Liver (tissue), 9 donors: ENCODE measurements around the gene ABLIM3. TPM values are rescaled to one million over a fixed set of nuclear protein-coding genes. Genes with fewer than 3 reads are reported as not detected.
A peak's percentile ranks its signal among the peaks of the same experiment; 100 is the strongest.

Experiments used
- DNase-seq: peaks from one replicate; pipeline ENCODE4 v3.0.0-alpha.2; 2017; ENCODE audit warnings: low spot score
- H3K27ac ChIP-seq, 2 donors: one replicate each; pipeline ENCODE4 v1.7.0; 2013; ENCODE audit warnings: inconsistent platforms in 2 of 2, low read length in 2 of 2, control low read depth in 1 of 2, low read depth in 1 of 2, mild to moderate bottlenecking in 1 of 2
- H3K27me3 ChIP-seq, 4 donors: one replicate each; pipeline versions ENCODE4 v1.6.1 to v1.7.0; 2013; ENCODE audit warnings: low read length in 3 of 4, inconsistent platforms in 1 of 4, mild to moderate bottlenecking in 1 of 4, moderate library complexity in 1 of 4; ENCODE audit not compliant: control insufficient read depth in 4 of 4, insufficient read depth in 4 of 4
- H3K36me3 ChIP-seq, 4 donors: one replicate each; pipeline versions ENCODE4 v1.6.1 to v1.7.0; 2013; ENCODE audit warnings: low read length in 3 of 4, mild to moderate bottlenecking in 3 of 4, low read depth in 1 of 4, moderate library complexity in 1 of 4; ENCODE audit not compliant: control insufficient read depth in 4 of 4, insufficient read depth in 3 of 4
- H3K4me1 ChIP-seq, 4 donors: one replicate each; pipeline versions ENCODE4 v1.6.1 to v1.7.0; 2013; ENCODE audit warnings: low read length in 3 of 4, mild to moderate bottlenecking in 3 of 4, moderate library complexity in 1 of 4; ENCODE audit not compliant: control insufficient read depth in 4 of 4, insufficient read depth in 4 of 4
- H3K4me3 ChIP-seq, 3 donors: one replicate each; pipeline versions ENCODE4 v1.6.1 to v1.7.0; 2013; ENCODE audit warnings: low read length in 3 of 3, control low read depth in 1 of 3, low read depth in 1 of 3, mild to moderate bottlenecking in 1 of 3
- H3K9ac ChIP-seq, 2 donors: one replicate each; pipeline ENCODE4 v1.7.0; 2013; ENCODE audit warnings: low read length in 2 of 2, mild to moderate bottlenecking in 2 of 2, moderate library complexity in 2 of 2, control low read depth in 1 of 2, low read depth in 1 of 2
- H3K9me3 ChIP-seq, 4 donors: one replicate each; pipeline versions ENCODE4 v1.6.1 to v1.7.0; 2013; ENCODE audit warnings: low read length in 3 of 4; ENCODE audit not compliant: control insufficient read depth in 4 of 4
- ATF3 ChIP-seq: IDR thresholded peaks from 2 replicates; pipeline ENCODE4 v1.6.1; 2016; ENCODE audit warnings: antibody characterized with exemption
- CTCF ChIP-seq: fragments of 150-350 bp; IDR thresholded peaks from 2 replicates; pipeline ENCODE4 v1.5.1; 2017; ENCODE audit warnings: improper control_type of control experiment, low read depth, low read length; ENCODE audit not compliant: missing input control
- EGR1 ChIP-seq, 2 donors: IDR thresholded peaks; 2 replicates each; pipeline ENCODE4 v1.6.1; 2016 to 2018; ENCODE audit warnings: antibody characterized with exemption in 2 of 2, low read depth in 2 of 2
- FOXA1 ChIP-seq: IDR thresholded peaks from 2 replicates; pipeline ENCODE4 v1.6.1; 2016; ENCODE audit warnings: antibody characterized with exemption
- FOXA2 ChIP-seq: IDR thresholded peaks from 2 replicates; pipeline ENCODE4 v1.6.1; 2016; ENCODE audit warnings: antibody characterized with exemption
- GABPA ChIP-seq, 2 donors: IDR thresholded peaks in 1 of 2; conservative IDR thresholded peaks in 1 of 2; 2 replicates each; pipeline ENCODE4 v1.6.1; 2016; ENCODE audit warnings: antibody characterized with exemption in 2 of 2, mild to moderate bottlenecking in 1 of 2, moderate library complexity in 1 of 2
- HNF4A ChIP-seq, 2 donors: conservative IDR thresholded peaks; 2 replicates each; pipeline ENCODE4 v1.6.1; 2016; ENCODE audit warnings: antibody characterized with exemption in 2 of 2, mild to moderate bottlenecking in 2 of 2
- HNF4G ChIP-seq: IDR thresholded peaks from 2 replicates; pipeline ENCODE4 v1.6.1; 2016; ENCODE audit warnings: antibody characterized with exemption
- JUND ChIP-seq, 2 donors: IDR thresholded peaks; 2 replicates each; pipeline ENCODE4 v1.6.1; 2016; ENCODE audit warnings: antibody characterized with exemption in 2 of 2
- MAX ChIP-seq: IDR thresholded peaks from 2 replicates; pipeline ENCODE4 v1.6.1; 2016; ENCODE audit warnings: antibody characterized with exemption
- NR2F2 ChIP-seq: IDR thresholded peaks from 2 replicates; pipeline ENCODE4 v1.6.1; 2016; ENCODE audit warnings: antibody characterized with exemption
- RAD21 ChIP-seq, 2 donors: IDR thresholded peaks; 2 replicates each; pipeline ENCODE4 v1.6.1; 2016; ENCODE audit warnings: antibody characterized with exemption in 2 of 2, mild to moderate bottlenecking in 2 of 2
- REST ChIP-seq: IDR thresholded peaks from 2 replicates; pipeline ENCODE4 v1.6.1; 2016; ENCODE audit warnings: antibody characterized with exemption, mild to moderate bottlenecking
- RXRA ChIP-seq, 2 donors: IDR thresholded peaks; 2 replicates each; pipeline ENCODE4 v1.6.1; 2017 to 2018; ENCODE audit warnings: antibody characterized with exemption in 2 of 2, mild to moderate bottlenecking in 1 of 2
- TAF1 ChIP-seq: conservative IDR thresholded peaks from 2 replicates; pipeline ENCODE4 v1.6.1; 2016; ENCODE audit warnings: antibody characterized with exemption, mild to moderate bottlenecking
- YY1 ChIP-seq: IDR thresholded peaks from 2 replicates; pipeline ENCODE4 v1.6.1; 2016; ENCODE audit warnings: antibody characterized with exemption, mild to moderate bottlenecking
- WGBS: extraction: QIAGEN DNeasy Blood & Tissue Kit; methylation state at CpG from one replicate; pipeline ENCODE4 v1.1.7; 2013; 5-methylcytosine and 5-hydroxymethylcytosine counted together
- polyA plus RNA-seq, 2 donors: library from polyadenylated mRNA; stranded (reverse) in 1 of 2; unstranded in 1 of 2; fragments of 200-250 nt in 1 of 2; fragments of >200 nt in 1 of 2; fragmentation: Nextera tagmentation in 1 of 2; extraction: Ambion mirVana in 1 of 2; gene quantifications; one replicate each; pipeline versions ENCODE4 v1.2.1 to v1.2.3, GENCODE V29; 2013 to 2015
- total RNA-seq, 2 donors: library from RNA; depleted of rRNA; stranded (reverse); fragments of >200 nt; gene quantifications; one replicate each; pipeline ENCODE4 v1.2.3, GENCODE V29; 2014
- donor health status: healthy.
- donor health status: healthy.
- donor health status: healthy.
- donor health status: healthy.
- donor health status: healthy.

Gene ABLIM3
- total and polyA plus RNA-seq, 4 donors = 6.8 to 131 (median 43.1) TPM

- Histone ChIP-seq H3K4me3 (no peak overlapping the region), H3K4me1 (no peaks in the 10 kb centered on the region), H3K27ac (no peak overlapping the region), H3K9ac (no peak overlapping the region), H3K9me3 (no peaks in the 10 kb centered on the region), H3K27me3 (no peaks in the 10 kb centered on the region), H3K36me3 (peaks cover 8 to 84% (median 61%) of the 10 kb centered on the region in 4 donors)
- no peak for DNase-seq
- WGBS = 85% methylated on average over 4 of the region's 4 CpGs
- TF ChIP-seq TAF1 (no peak), FOXA1 (no peak), YY1 (no peak), EGR1 (IDR thresholded peaks at IDR 0.05; ENCODE audit: low read depth in 2 of 2) (no peak), GABPA (IDR thresholded peaks at IDR 0.05 in 1 of 2, conservative IDR thresholded peaks at IDR 0.05 in 1 of 2) (no peak), RXRA (IDR thresholded peaks at IDR 0.05) (no peak), ATF3 (no peak), REST (no peak), JUND (IDR thresholded peaks at IDR 0.05) (no peak), FOXA2 (no peak), RAD21 (IDR thresholded peaks at IDR 0.05) (no peak), HNF4A (conservative IDR thresholded peaks at IDR 0.05) (no peak), CTCF (no peak), NR2F2 (no peak), MAX (no peak), HNF4G (no peak)
Observed at GRCh38 chr5:149251546-149251945, 110.3 kb downstream of the ABLIM3 start.

- Histone ChIP-seq H3K27ac (no peak overlapping the region), H3K9ac (no peak overlapping the region), H3K4me3 (no peak overlapping the region), H3K9me3 (no peaks in the 10 kb centered on the region), H3K36me3 (peaks cover 8 to 59% (median 43%) of the 10 kb centered on the region in 4 donors), H3K27me3 (no peaks in the 10 kb centered on the region), H3K4me1 (no peaks in the 10 kb centered on the region)
- 87% methylated on average over 3 of the region's 3 CpGs for WGBS
- TF ChIP-seq HNF4A (conservative IDR thresholded peaks at IDR 0.05) (no peak), NR2F2 (no peak), HNF4G (no peak), GABPA (IDR thresholded peaks at IDR 0.05 in 1 of 2, conservative IDR thresholded peaks at IDR 0.05 in 1 of 2) (no peak), MAX (no peak), TAF1 (no peak), REST (peak; percentile 96)
- no peak for DNase-seq
Observed at GRCh38 chr5:149254506-149254905, 113.2 kb downstream of the ABLIM3 start.
